NCI-H446 (cell line): ENCODE measurements around the gene ZNF648.
"Not testable (repeated sequence)": the region's sequence is repeated elsewhere in the genome, so short reads cannot be mapped to it uniquely, and the experiment has no call there.

Experiments used
- DNase-seq, 2 experiments: peaks; one replicate each; lab custom pipeline; 2025; lab: John Stamatoyannopoulos, UW

Gene ZNF648

GRCh38 chr1:182029379-182030331 is 31.9 kb downstream of the ZNF648 start:
- peak; percentile 89 to 96 for DNase-seq

GRCh38 chr1:182029002-182029378 is 32.5 kb downstream of the ZNF648 start:
- DNase-seq = no peak

GRCh38 chr1:182015360-182015759 is 46.2 kb downstream of the ZNF648 start:
- no peak for DNase-seq

GRCh38 chr1:182010800-182011370 is 50.6 kb downstream of the ZNF648 start:
- DNase-seq = not testable (repeated sequence)

- DNase-seq = not testable (repeated sequence)
Measured at GRCh38 chr1:182005398-182005797, 56.1 kb downstream of the ZNF648 start.

- no peak for DNase-seq
Measured at GRCh38 chr1:182004601-182005000, 56.9 kb downstream of the ZNF648 start.
